ACC112 (cell line): ENCODE data around the gene SERPINB13.

Experiments
- H2AFZ ChIP-seq: fragments of 200-600 bp; sonication (generic); one replicate; pipeline ENCODE4 v1.6.0; 2017; ENCODE audit warnings: antibody characterized with exemption, low read length; ENCODE audit not compliant: unreplicated experiment
- H3K27ac ChIP-seq: fragments of 200-600 bp; sonication (generic); 2 replicates; pipeline ENCODE4 v1.5.1; 2014; ENCODE audit warnings: low read depth, mild to moderate bottlenecking, antibody characterized with exemption, low read length, moderate library complexity
- H3K27me3 ChIP-seq: fragments of 200-600 bp; sonication (generic); 2 replicates; pipeline ENCODE4 v1.6.1; 2014; ENCODE audit warnings: mild to moderate bottlenecking, antibody characterized with exemption, low read length, moderate library complexity, mixed read lengths; ENCODE audit not compliant: insufficient read depth
- H3K36me3 ChIP-seq: fragments of 200-600 bp; sonication (generic); 2 replicates; pipeline ENCODE4 v1.6.1; 2016; ENCODE audit warnings: mild to moderate bottlenecking, antibody characterized with exemption, low read length, moderate library complexity, mixed read lengths; ENCODE audit not compliant: insufficient read depth
- H3K4me1 ChIP-seq: fragments of 200-600 bp; sonication (generic); one replicate; pipeline ENCODE4 v1.6.1; 2016; ENCODE audit warnings: low read length, mixed read lengths; ENCODE audit not compliant: insufficient read depth, unreplicated experiment, control insufficient read depth
- H3K4me3 ChIP-seq: fragments of 200-600 bp; sonication (generic); 2 replicates; pipeline ENCODE4 v1.5.1; 2014; ENCODE audit warnings: mild to moderate bottlenecking, low read depth, low read length
- H3K79me2 ChIP-seq: fragments of 200-600 bp; sonication (generic); one replicate; pipeline ENCODE4 v1.6.0; 2016; ENCODE audit warnings: low read length; ENCODE audit not compliant: control insufficient read depth, unreplicated experiment, insufficient read depth

Gene SERPINB13

GRCh38 chr18:63562284-63562683 is 24.9 kb upstream of the SERPINB13 start:
- Histone ChIP-seq H3K4me1 (no peaks in the 10 kb centered on the region), H2AFZ (no peak overlapping the region), H3K36me3 (no peaks in the 10 kb centered on the region), H3K79me2 (no peaks in the 10 kb centered on the region), H3K4me3 (no peak overlapping the region), H3K27me3 (peaks cover 5% of the 10 kb centered on the region), H3K27ac (no peak overlapping the region)

- H3K79me2 ChIP-seq, result no peaks in the 10 kb centered on the region
- no peak overlapping the region for H2AFZ ChIP-seq
- no peaks in the 10 kb centered on the region for H3K4me1 ChIP-seq
- no peak overlapping the region for H3K4me3 ChIP-seq
- H3K36me3 ChIP-seq, result no peaks in the 10 kb centered on the region
- H3K27ac ChIP-seq, result no peak overlapping the region
- H3K27me3 ChIP-seq, result peaks cover 5% of the 10 kb centered on the region
Observed at GRCh38 chr18:63564021-63564420, 23.1 kb upstream of the SERPINB13 start.

GRCh38 chr18:63564561-63564960 is 22.6 kb upstream of the SERPINB13 start:
- no peak overlapping the region for H3K27ac ChIP-seq
- H3K36me3 ChIP-seq, result no peaks in the 10 kb centered on the region
- no peak overlapping the region for H2AFZ ChIP-seq

GRCh38 chr18:63567276-63567675 is 19.9 kb upstream of the SERPINB13 start:
- no peaks in the 10 kb centered on the region for H3K36me3 ChIP-seq
- H2AFZ ChIP-seq, result no peak overlapping the region

More at GRCh38 chr18:63564561-63564960, 22.6 kb upstream of the SERPINB13 start:
- H3K4me3 ChIP-seq, result no peak overlapping the region
- no peaks in the 10 kb centered on the region for H3K4me1 ChIP-seq
- H3K27me3 ChIP-seq, result peaks cover 5% of the 10 kb centered on the region
- H3K79me2 ChIP-seq, result no peaks in the 10 kb centered on the region

GRCh38 chr18:63567825-63568224 is 19.3 kb upstream of the SERPINB13 start:
- Histone ChIP-seq H3K27me3 (peaks cover 9% of the 10 kb centered on the region), H3K79me2 (no peaks in the 10 kb centered on the region), H3K36me3 (no peaks in the 10 kb centered on the region), H3K4me1 (no peaks in the 10 kb centered on the region), H3K4me3 (no peak overlapping the region), H3K27ac (no peak overlapping the region), H2AFZ (no peak overlapping the region)

More at GRCh38 chr18:63567276-63567675, 19.9 kb upstream of the SERPINB13 start:
- no peak overlapping the region for H3K27ac ChIP-seq
- H3K4me3 ChIP-seq, result no peak overlapping the region
- no peaks in the 10 kb centered on the region for H3K79me2 ChIP-seq
- H3K4me1 ChIP-seq, result no peaks in the 10 kb centered on the region
- H3K27me3 ChIP-seq, result peaks cover 9% of the 10 kb centered on the region

- no peak overlapping the region for H2AFZ ChIP-seq
- H3K79me2 ChIP-seq, result no peaks in the 10 kb centered on the region
- H3K36me3 ChIP-seq, result no peaks in the 10 kb centered on the region
- H3K27ac ChIP-seq, result no peak overlapping the region
- no peaks in the 10 kb centered on the region for H3K4me1 ChIP-seq
- no peak overlapping the region for H3K4me3 ChIP-seq
- H3K27me3 ChIP-seq, result peaks cover 4% of the 10 kb centered on the region
Observed at GRCh38 chr18:63570721-63571120, 16.4 kb upstream of the SERPINB13 start.

- no peak overlapping the region for H3K4me3 ChIP-seq
- H3K27me3 ChIP-seq, result no peaks in the 10 kb centered on the region
- no peak overlapping the region for H2AFZ ChIP-seq
- no peaks in the 10 kb centered on the region for H3K79me2 ChIP-seq
- no peak overlapping the region for H3K27ac ChIP-seq
- no peaks in the 10 kb centered on the region for H3K36me3 ChIP-seq
- H3K4me1 ChIP-seq, result no peaks in the 10 kb centered on the region
Observed at GRCh38 chr18:63575681-63576080, 11.5 kb upstream of the SERPINB13 start.

GRCh38 chr18:63578357-63578958 is 8.7 kb upstream of the SERPINB13 start:
- Histone ChIP-seq H3K27ac (no peak overlapping the region), H3K36me3 (no peaks in the 10 kb centered on the region), H3K27me3 (no peaks in the 10 kb centered on the region), H3K79me2 (no peaks in the 10 kb centered on the region), H3K4me3 (no peak overlapping the region), H3K4me1 (no peaks in the 10 kb centered on the region), H2AFZ (no peak overlapping the region)

- no peak overlapping the region for H3K27ac ChIP-seq
- H3K27me3 ChIP-seq, result no peaks in the 10 kb centered on the region
- no peaks in the 10 kb centered on the region for H3K36me3 ChIP-seq
- H2AFZ ChIP-seq, result no peak overlapping the region
- no peak overlapping the region for H3K4me3 ChIP-seq
- no peaks in the 10 kb centered on the region for H3K4me1 ChIP-seq
- no peaks in the 10 kb centered on the region for H3K79me2 ChIP-seq
Observed at GRCh38 chr18:63579616-63580015, 7.5 kb upstream of the SERPINB13 start.

GRCh38 chr18:63585988-63586387 is 1.2 kb upstream of the SERPINB13 start:
- Histone ChIP-seq H3K36me3 (no peaks in the 10 kb centered on the region), H2AFZ (no peak overlapping the region), H3K79me2 (no peaks in the 10 kb centered on the region), H3K4me3 (no peak overlapping the region), H3K27me3 (no peaks in the 10 kb centered on the region), H3K4me1 (peaks cover 11% of the 10 kb centered on the region), H3K27ac (no peak overlapping the region)

GRCh38 chr18:63586431-63586830 is 712 bp upstream of the SERPINB13 start:
- H3K27me3 ChIP-seq, result no peaks in the 10 kb centered on the region
- no peaks in the 10 kb centered on the region for H3K36me3 ChIP-seq
- H3K4me1 ChIP-seq, result peaks cover 12% of the 10 kb centered on the region
- no peak overlapping the region for H3K27ac ChIP-seq
- no peak overlapping the region for H2AFZ ChIP-seq
- H3K79me2 ChIP-seq, result no peaks in the 10 kb centered on the region
- no peak overlapping the region for H3K4me3 ChIP-seq
